ENCODE data around the gene ALB.

The ALB gene

GRCh38 chr4:73432169-73433000 lies 28.3 kb downstream of the ALB start:
- DNase-seq (ENCODE audit: low read depth): no peak

GRCh38 chr4:73433140-73433539 lies 29.1 kb downstream of the ALB start:
- no peak for DNase-seq (ENCODE audit: low read depth)

GRCh38 chr4:73434311-73434710 lies 30.2 kb downstream of the ALB start:
- no peak for DNase-seq (ENCODE audit: low read depth)

GRCh38 chr4:73435984-73436383 lies 31.9 kb downstream of the ALB start, which contains the start of gene AFP:
Gene AFP, plus strand, starts transcription at chr4:73436221. Its CDS starts 42 bp downstream, at chr4:73436263.
- DNase-seq (ENCODE audit: low read depth): no peak

- no peak for DNase-seq (ENCODE audit: low read depth)
Observed at GRCh38 chr4:73436674-73437557, 32.8 kb downstream of the ALB start.

GRCh38 chr4:73437558-73437956 lies 33.5 kb downstream of the ALB start:
- DNase-seq (ENCODE audit: low read depth): no peak

GRCh38 chr4:73438048-73438447 lies 34.0 kb downstream of the ALB start:
- no peak for DNase-seq (ENCODE audit: low read depth)

GRCh38 chr4:73438582-73439215 lies 34.6 kb downstream of the ALB start:
- DNase-seq (ENCODE audit: low read depth): no peak

GRCh38 chr4:73439445-73439844 lies 35.4 kb downstream of the ALB start:
- no peak for DNase-seq (ENCODE audit: low read depth)

GRCh38 chr4:73439991-73440390 lies 35.9 kb downstream of the ALB start:
- no peak for DNase-seq (ENCODE audit: low read depth)

- no peak for DNase-seq (ENCODE audit: low read depth)
Observed at GRCh38 chr4:73440653-73441052, 36.6 kb downstream of the ALB start.

GRCh38 chr4:73442275-73442674 lies 38.2 kb downstream of the ALB start:
- DNase-seq (ENCODE audit: low read depth): no peak

GRCh38 chr4:73443224-73443623 lies 39.1 kb downstream of the ALB start:
- DNase-seq (ENCODE audit: low read depth): no peak

- no peak for DNase-seq (ENCODE audit: low read depth)
Observed at GRCh38 chr4:73445383-73446335, 41.6 kb downstream of the ALB start.

GRCh38 chr4:73446336-73446938 lies 42.4 kb downstream of the ALB start:
- no peak for DNase-seq (ENCODE audit: low read depth)

- DNase-seq (ENCODE audit: low read depth): no peak
Observed at GRCh38 chr4:73447671-73448070, 43.6 kb downstream of the ALB start.

GRCh38 chr4:73448448-73449203 lies 44.5 kb downstream of the ALB start:
- DNase-seq (ENCODE audit: low read depth): no peak

- DNase-seq (ENCODE audit: low read depth): no peak
Observed at GRCh38 chr4:73450398-73451004, 46.4 kb downstream of the ALB start.

- DNase-seq (ENCODE audit: low read depth): no peak
Observed at GRCh38 chr4:73451404-73451803, 47.3 kb downstream of the ALB start.
